HG03025 (cell line): Measurements from ENCODE around the gene KCNN2.
"Not testable (repeated sequence)": the region's sequence is repeated elsewhere in the genome, so short reads cannot be mapped to it uniquely, and the experiment has no call there.

Experiments
- ATAC-seq: cut with Tn5 transposase; IDR thresholded peaks from one replicate; pipeline ENCODE4 v1.9.1; 2021; ENCODE audit warnings: mild to moderate bottlenecking, moderate library complexity; ENCODE audit not compliant: unreplicated experiment, low FRiP score

The KCNN2 gene

DNA sequence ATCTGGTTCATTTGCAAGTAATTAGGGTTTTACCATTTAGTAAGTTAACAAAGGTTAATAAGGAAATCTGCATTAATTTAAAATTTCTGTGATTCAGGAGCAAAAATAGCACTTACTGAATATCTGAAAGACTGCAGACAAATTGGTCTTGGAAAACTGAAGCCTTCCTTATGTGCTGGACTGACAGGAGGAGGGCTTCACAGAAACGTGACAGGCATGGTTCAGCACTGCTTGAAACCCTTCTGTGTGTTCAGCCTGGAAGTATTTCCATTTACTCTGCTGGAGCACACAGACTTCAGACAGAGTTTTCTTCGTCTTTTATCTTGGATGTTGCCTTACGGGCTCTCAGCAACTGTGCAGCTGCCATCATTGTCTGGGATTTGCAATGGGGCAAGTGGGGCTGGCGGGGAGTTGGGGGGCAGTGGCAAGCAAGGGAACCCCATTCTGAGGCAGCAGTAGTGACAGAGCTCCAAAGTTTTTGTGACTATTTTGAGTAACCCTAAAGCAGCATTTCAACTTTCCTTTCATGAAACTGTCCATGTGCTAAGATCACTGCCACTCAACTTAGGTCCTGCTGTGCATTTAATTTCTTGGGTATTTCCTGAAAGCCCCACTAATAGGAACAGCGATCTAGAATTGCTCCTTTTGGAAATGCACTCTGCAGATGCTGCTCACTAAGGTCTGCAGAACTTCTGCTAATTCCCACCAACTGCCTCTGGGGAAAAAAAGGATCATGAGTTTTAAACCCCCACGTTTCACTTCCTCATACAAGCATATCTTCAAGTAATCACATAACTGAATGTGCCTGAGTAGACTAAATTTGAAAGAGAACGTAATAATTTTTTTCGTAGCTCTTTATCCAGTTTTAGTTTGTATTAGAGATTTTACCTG, 56.6 kb downstream of the KCNN2 start:
- peak; percentile 97 for ATAC-seq

- peak; percentile 30 for ATAC-seq
Observed at GRCh38 chr5:114419067-114419388, 57.2 kb downstream of the KCNN2 start.

- no peak for ATAC-seq
Observed at GRCh38 chr5:114419959-114420358, 58.1 kb downstream of the KCNN2 start.

DNA sequence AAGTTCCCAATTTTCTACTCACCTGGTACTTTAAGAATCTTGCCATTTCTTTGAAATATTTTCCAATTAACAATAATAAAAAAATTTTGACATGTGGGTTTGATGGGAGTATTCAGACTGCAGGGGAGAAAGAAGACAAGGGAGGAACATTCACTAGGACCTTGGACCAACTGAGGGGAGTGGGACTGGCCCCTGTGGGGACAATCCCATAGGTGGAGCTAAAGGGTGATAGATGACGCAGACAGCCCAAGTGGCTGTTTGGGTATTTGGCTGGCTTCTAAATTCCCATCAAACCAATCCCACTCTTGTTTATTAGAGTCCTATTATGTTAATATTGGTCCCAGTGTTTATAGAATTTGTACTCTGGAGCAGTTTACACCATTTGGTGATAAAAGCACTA, 65.3 kb downstream of the KCNN2 start:
- no peak for ATAC-seq

GRCh38 chr5:114430532-114430931, 68.7 kb downstream of the KCNN2 start:
- no peak for ATAC-seq

DNA sequence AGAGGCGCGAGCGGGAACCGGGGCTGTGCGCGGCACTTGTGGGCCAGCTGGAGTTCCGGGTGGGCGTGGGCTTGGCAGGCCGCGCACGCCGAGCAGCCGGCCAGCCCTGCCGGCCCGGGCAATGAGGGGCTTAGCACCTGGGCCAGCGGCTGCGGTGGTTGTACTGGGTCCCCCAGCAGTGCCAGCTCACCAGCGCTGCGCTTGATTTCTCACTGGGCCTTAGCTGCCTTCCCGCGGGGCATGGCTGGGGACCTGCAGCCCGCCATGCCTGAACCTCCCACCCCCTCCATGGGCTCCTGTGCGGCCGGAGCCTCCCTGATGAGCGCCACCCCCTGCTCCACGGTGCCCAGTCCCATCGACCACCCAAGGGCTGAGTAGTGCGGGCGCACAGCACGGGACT, 70.8 kb downstream of the KCNN2 start:
- not testable (repeated sequence) for ATAC-seq

- no peak for ATAC-seq
Observed at GRCh38 chr5:114434396-114435219, 72.7 kb downstream of the KCNN2 start.

DNA sequence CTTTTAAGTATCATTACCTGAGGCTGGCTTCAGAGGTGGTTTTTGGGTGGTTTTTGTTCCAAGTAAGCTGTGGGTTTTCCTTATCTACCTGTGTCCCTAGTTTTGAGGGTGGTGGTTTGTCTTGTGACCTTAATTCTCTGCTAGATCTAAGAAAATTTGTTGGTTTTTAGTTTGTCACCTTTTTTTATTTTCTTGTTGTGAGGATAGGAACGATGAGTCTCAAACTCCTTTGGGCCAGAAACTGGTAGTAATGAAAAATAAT, 73.3 kb downstream of the KCNN2 start:
- no peak for ATAC-seq

GRCh38 chr5:114435885-114436299, 74.0 kb downstream of the KCNN2 start:
- peak; percentile 66 for ATAC-seq

GRCh38 chr5:114437936-114438335, 76.1 kb downstream of the KCNN2 start:
- ATAC-seq, result no peak

DNA sequence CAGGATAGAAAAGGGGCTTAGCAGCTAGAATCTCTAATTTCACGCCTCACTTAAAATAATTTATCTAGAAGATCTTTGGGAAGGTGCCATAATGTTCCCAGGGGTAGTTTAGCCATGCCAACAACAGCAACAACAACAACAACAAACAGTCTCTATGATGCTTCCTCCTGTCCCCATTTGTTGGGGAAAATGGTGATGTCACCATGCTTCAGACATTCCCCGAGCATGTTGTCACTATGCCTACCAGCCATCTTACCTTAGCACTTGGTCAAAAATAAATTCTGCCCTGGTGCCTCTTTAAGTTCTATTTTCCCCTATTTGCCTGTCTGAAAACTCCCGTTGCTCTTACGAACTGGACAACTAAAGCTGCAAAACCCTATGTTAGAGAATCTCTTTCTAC, 76.6 kb downstream of the KCNN2 start:
- ATAC-seq, result no peak

- ATAC-seq, result no peak
Observed at GRCh38 chr5:114447084-114447773, 85.4 kb downstream of the KCNN2 start.

GRCh38 chr5:114448481-114448880, 86.6 kb downstream of the KCNN2 start:
- ATAC-seq, result no peak

DNA sequence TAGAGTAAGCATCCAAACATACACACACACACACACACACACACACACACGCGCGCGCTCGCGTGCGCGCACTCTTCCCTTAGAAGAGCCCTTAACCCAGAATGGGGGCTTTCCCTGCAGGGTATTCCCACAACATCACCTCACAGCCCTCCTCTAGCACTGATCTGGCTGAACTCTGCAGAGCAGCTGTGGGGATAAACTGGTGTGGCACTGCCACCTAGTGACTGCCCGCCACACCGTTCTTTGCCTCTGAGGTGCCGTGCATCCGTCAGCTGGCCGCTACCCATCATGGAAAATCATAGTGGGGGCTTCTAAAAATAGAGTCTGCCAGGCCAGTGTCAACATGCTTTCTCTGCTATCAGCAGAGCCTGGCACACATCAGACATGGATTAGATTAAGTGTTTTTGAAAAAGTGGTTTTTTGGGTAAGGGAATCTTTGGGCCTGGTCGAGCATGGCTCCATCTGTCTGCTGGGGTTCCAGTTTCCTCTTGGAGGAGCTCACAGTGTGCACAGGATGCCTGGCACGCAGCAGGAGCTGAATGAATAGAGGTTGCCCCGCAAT, 88.1 kb downstream of the KCNN2 start:
- ATAC-seq, result peak; percentile 95

GRCh38 chr5:114450437-114450836, 88.6 kb downstream of the KCNN2 start:
- ATAC-seq, result no peak

DNA sequence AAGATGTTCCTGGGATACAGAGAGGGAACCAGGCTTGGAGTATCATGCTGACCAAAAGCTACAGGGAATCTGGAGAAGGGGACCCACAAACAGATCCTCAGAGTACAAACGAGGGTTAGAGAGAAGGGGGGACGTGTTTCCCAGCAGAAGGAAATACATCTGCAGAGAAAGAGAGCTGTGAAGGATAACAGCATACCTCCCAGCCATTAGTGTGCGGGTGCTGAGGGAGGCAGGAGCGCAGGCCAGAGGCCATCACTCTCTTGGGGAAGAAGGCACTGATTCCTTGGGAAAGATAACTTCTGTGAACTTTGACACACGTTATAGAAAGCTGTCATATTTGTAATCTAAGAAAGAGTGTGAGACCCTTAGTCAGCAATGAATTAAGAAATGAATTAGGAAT, 96.9 kb downstream of the KCNN2 start:
- ATAC-seq, result no peak

DNA sequence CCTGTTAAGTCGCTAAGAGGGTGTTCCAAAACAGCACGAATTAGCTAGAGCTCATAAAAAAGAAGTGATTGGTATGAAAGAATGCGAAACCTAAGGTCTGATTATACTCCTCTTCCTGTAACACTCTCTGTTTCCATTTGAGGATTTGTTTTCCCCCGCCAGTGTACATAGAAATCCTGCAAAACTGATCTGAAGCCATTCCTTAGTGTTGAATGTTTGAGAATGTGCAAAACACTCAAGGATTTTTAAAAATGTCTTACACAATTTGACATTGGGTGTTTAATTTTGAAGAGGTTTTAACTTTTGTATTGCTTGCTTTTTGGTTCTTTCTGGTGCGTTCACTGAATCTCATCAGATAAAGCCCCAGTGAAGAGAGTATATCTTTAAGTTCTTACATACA, 105.3 kb downstream of the KCNN2 start:
- no peak for ATAC-seq

DNA sequence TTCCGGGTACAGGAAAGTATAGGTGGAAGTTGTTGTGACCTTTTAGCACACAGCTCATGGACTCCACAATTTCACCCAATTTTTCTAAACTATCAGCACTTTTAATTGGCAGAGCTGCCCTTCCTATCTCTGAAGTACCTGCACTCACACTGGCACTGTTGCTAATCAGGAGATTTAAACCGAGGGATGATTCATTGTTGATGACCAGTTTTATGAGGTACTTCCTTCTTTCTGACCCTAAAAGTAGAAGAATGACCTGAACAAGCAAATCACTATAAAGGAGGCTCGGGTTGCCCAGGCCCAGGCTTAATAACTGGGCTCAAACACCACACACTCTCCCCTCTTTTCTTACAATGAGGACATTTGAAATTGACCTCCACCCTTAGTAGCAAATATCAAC, 105.9 kb downstream of the KCNN2 start:
- no peak for ATAC-seq

DNA sequence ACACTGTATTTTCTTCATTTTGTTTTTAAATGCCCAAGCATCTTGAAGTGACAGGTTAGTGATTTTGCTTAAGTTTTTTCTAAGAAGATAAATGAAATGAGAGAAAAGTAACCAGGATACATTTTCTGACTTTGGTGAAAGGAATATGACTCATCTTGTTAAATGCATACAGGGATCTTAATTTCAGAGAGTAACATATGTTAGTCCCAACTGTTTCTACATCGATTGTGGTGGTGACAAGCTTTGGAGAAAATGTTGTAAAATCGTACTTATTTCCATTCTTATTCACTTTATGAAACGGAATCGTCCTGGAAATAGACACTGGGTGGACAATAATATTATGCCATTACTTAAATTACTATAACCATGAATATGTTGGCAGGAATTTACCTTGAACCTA, 107.5 kb downstream of the KCNN2 start:
- no peak for ATAC-seq

DNA sequence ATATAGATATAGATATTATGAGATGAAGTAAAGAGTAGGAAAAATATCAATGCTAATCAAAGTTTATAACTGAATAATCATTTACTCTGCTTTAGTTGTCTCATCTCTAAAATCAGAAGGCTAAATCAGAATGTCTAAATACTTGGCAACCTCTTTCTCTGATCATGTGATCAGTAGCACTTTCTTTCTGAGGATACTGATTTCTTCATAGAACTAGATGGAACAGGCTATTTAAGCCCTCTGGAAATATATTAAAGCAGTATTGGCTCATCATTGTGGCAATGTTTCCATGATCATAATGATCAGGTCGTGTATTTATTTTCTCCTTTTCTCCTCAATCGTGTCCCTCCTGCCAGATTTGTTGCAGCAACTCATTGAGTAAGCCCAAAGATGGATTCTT, 109.7 kb downstream of the KCNN2 start:
- no peak for ATAC-seq

GRCh38 chr5:114473541-114473940, 111.7 kb downstream of the KCNN2 start:
- no peak for ATAC-seq
